Measurements from ENCODE around the gene TP53I11. TPM values are rescaled to one million over a fixed set of nuclear protein-coding genes. Genes with fewer than 3 reads are reported as not detected.

Gene TP53I11
- total RNA-seq (2021; ENCODE audit: unreplicated experiment): 46.9 TPM
- polyA plus RNA-seq (2012): 43.2 and 45.5 TPM in 2 replicates
- percentile 55 among the genes with signal in this experiment for Bru-seq, nascent RNA
- BruChase-seq, experiment 1, labeled RNA remaining after a 6-hour chase: percentile 74 among the genes with signal in this experiment
- percentile 66 among the genes with signal in this experiment for BruChase-seq, experiment 2, labeled RNA remaining after a 2-hour chase
- long read RNA-seq, partial matches to known transcripts: 1 of 63 reads
- long read RNA-seq, other reads (novel, unspliced or antisense): 59 of 63 reads

- H3K4me3 ChIP-seq (replicated peaks in 1 of 2; ENCODE audit: low read depth in 1 of 2, low read length in 2 of 2): peak within 1 kb of the TSS; percentile 87 to 89
- BruUV-seq (replicated peaks): no TSS peak
- H3K36me3 ChIP-seq (ENCODE audit: control insufficient read depth in 1 of 2, insufficient read depth in 2 of 2, low read length in 2 of 2): no peaks in the 10 kb centered on the region
- H2AFZ ChIP-seq (ENCODE audit: low read depth, low read length, poor library complexity, severe bottlenecking): peak within 1 kb of the TSS; percentile 2
- no peaks in the 10 kb centered on the region for H3K9me3 ChIP-seq (ENCODE audit: control insufficient read depth in 1 of 2, insufficient read depth in 1 of 2, low read depth in 1 of 2, low read length in 2 of 2)
- RAD21 ChIA-PET (ENCODE audit: low non-redundant PET in 1 of 2, low total read pairs in 2 of 2, uncharacterized antibody in 2 of 2, unreplicated experiment in 2 of 2): no interaction called here
- H3K79me2 ChIP-seq (ENCODE audit: insufficient read depth, low read length): peaks cover 12% of the 10 kb centered on the region; the same call in 1 of the 2 replicates
- ATAC-seq: peak; percentile 89
- no peaks in the 10 kb centered on the region for H4K20me1 ChIP-seq (ENCODE audit: insufficient read depth)
- peak within 1 kb of the TSS; percentile 80; the same call in 1 of the 2 replicates for H3K27ac ChIP-seq (ENCODE audit: low read depth, low read length)
- TF ChIP-seq POLR2AphosphoS5 (IDR thresholded peaks at IDR 0.05; ENCODE audit: low read depth, low read length): peak; percentile 69; the same call in 1 of the 2 replicates
- TF ChIP-seq CBX3 (IDR thresholded peaks at IDR 0.05; ENCODE audit: low read depth): no peak
- no peak for TF ChIP-seq TCF7L2 (IDR thresholded peaks at IDR 0.05; ENCODE audit: borderline replicate concordance, extremely low read depth, insufficient read depth, insufficient read length)
- no peak for TF ChIP-seq SRF (IDR thresholded peaks at IDR 0.05; ENCODE audit: low read depth)
- TF ChIP-seq POLR2A (IDR thresholded peaks at IDR 0.05; ENCODE audit: borderline replicate concordance, extremely low read depth, insufficient read depth, insufficient read length): peak; percentile 60
- no peak for TF ChIP-seq SIN3A (IDR thresholded peaks at IDR 0.05; ENCODE audit: low read depth)
- peak in 2 of 3 experiments; percentile 63 to 72; a peak in 4 of 6 replicates for TF ChIP-seq CTCF (IDR thresholded peaks at IDR 0.05 in 2 of 3, conservative IDR thresholded peaks at IDR 0.05 in 1 of 3; ENCODE audit: borderline replicate concordance in 1 of 3, insufficient read depth in 1 of 3, low read depth in 2 of 3, low read length in 2 of 3)
- TF ChIP-seq YY1 (IDR thresholded peaks at IDR 0.05; ENCODE audit: extremely low read depth, insufficient replicate concordance, low read depth, low read length): peak; percentile 41
- no peak for TF ChIP-seq CEBPB (IDR thresholded peaks at IDR 0.05; ENCODE audit: low read depth)
- TF ChIP-seq ZBTB33 (IDR thresholded peaks at IDR 0.05; ENCODE audit: extremely low read depth, insufficient replicate concordance, low read length): no peak
- peak; percentile 36; the same call in 1 of the 2 replicates for TF ChIP-seq ZFX (IDR thresholded peaks at IDR 0.05)
- no peak for TF ChIP-seq ELF1 (IDR thresholded peaks at IDR 0.05; ENCODE audit: borderline replicate concordance, low read depth)
- peak; percentile 81 for TF ChIP-seq EGR1 (IDR thresholded peaks at IDR 0.05; ENCODE audit: low read depth)
- DNase-seq (ENCODE audit: low read depth, low spot score): peak; percentile 48
- peak within 1 kb of the TSS; percentile 85 for H3K4me2 ChIP-seq (ENCODE audit: low read length)
- CTCF ChIA-PET: interaction anchor here (1.1 kb wide), 1 partner anchor 15 kb away, joined by 4 read pairs; no protein-coding TSS in a partner anchor
- H3K9ac ChIP-seq (ENCODE audit: low read length): peak within 1 kb of the TSS; percentile 72
- peaks cover 7 to 28% of the 10 kb centered on the region in 2 experiments; a peak in 3 of 4 replicates for H3K4me1 ChIP-seq (ENCODE audit: control insufficient read depth in 1 of 2, insufficient read depth in 2 of 2, low read length in 2 of 2)
- H3K27me3 ChIP-seq (ENCODE audit: insufficient read depth, low read length): no peaks in the 10 kb centered on the region
- intact Hi-C loops (cut with micrococcal nuclease): no loop called here
- H3K9me2 ChIP-seq (ENCODE audit: insufficient read depth): no peaks in the 10 kb centered on the region
- POLR2A ChIA-PET: no interaction called here
These were observed at the start of gene TP53I11 for GRCh38 chr11:44950625-44951476. Gene TP53I11 (minus strand): TSS chr11:44950883. CDS start chr11:44938335, 12,548 bp downstream.

Data from HCT116 (cell line).